ENCODE data around the gene USP40. TPM values are rescaled to one million over a fixed set of nuclear protein-coding genes. Genes with fewer than 3 reads are reported as not detected.

The USP40 gene
- polyA plus RNA-seq, 1 donor (not counting 4 experiments of a cell fraction or from before 2014, with no cell fraction given) = 37.3 TPM

DNA sequence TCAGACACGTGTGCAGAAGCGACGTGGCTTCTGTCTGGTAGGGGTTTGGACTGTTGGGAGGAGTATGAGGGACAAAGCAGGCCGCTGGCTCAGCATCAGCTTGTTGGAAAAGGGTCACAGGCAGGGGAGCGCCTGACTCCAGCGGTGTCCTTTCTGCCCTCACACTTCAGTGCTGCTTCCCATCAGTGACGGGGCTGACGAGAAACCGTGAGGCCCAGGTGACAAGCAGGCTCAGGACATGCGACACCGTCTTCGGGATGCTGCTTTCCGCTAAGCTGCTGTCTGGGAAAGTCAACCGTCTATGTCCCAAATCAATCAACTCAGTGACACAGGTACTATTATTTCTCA lies 90.5 kb downstream of the USP40 start:
- Histone ChIP-seq H2AFZ (ENCODE audit: control insufficient read depth, low read length) (no peak overlapping the region), H3K4me3 (ENCODE audit: control insufficient read depth in 2 of 3, extremely low read depth in 1 of 3, insufficient read depth in 2 of 3, low read depth in 1 of 3, low read length in 3 of 3) (no peak overlapping the region), H3K9me1 (ENCODE audit: control insufficient read depth, extremely low read depth, insufficient read depth, low read length) (no peaks in the 10 kb centered on the region), H3K79me2 (ENCODE audit: control insufficient read depth, insufficient read depth, low read length) (no peaks in the 10 kb centered on the region), H3K4me2 (ENCODE audit: control insufficient read depth, extremely low read depth, insufficient read depth, low read depth, low read length) (no peak overlapping the region), H3K27me3 (ENCODE audit: control insufficient read depth, extremely low read depth, insufficient read depth, low read length) (no peaks in the 10 kb centered on the region), H3K4me1 (ENCODE audit: control insufficient read depth, extremely low read depth, insufficient read depth, low read length) (peaks cover 11% of the 10 kb centered on the region), H3K9me3 (ENCODE audit: control insufficient read depth, low read depth, low read length) (no peaks in the 10 kb centered on the region), H3K9ac (ENCODE audit: control insufficient read depth, extremely low read depth, insufficient read depth, low read length) (no peak overlapping the region), H4K20me1 (ENCODE audit: control insufficient read depth, extremely low read depth, insufficient read depth, low read length) (no peaks in the 10 kb centered on the region), H3K36me3 (ENCODE audit: control insufficient read depth in 2 of 2, extremely low read depth in 1 of 2, insufficient read depth in 2 of 2, low read length in 2 of 2) (peaks cover 7 to 15% of the 10 kb centered on the region in 2 experiments), H3K27ac (ENCODE audit: control insufficient read depth, insufficient read depth, low read length) (no peak overlapping the region)
- no peak for DNase-seq (ENCODE audit: low read depth, low spot score)
- TF ChIP-seq EZH2 (IDR thresholded peaks at IDR 0.05; ENCODE audit: low read length) = no peak
- TF ChIP-seq, protein P1, sequence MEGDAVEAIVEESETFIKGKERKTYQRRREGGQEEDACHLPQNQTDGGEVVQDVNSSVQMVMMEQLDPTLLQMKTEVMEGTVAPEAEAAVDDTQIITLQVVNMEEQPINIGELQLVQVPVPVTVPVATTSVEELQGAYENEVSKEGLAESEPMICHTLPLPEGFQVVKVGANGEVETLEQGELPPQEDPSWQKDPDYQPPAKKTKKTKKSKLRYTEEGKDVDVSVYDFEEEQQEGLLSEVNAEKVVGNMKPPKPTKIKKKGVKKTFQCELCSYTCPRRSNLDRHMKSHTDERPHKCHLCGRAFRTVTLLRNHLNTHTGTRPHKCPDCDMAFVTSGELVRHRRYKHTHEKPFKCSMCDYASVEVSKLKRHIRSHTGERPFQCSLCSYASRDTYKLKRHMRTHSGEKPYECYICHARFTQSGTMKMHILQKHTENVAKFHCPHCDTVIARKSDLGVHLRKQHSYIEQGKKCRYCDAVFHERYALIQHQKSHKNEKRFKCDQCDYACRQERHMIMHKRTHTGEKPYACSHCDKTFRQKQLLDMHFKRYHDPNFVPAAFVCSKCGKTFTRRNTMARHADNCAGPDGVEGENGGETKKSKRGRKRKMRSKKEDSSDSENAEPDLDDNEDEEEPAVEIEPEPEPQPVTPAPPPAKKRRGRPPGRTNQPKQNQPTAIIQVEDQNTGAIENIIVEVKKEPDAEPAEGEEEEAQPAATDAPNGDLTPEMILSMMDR (optimal IDR thresholded peaks at IDR 0.05 in 1 of 3, IDR thresholded peaks at IDR 0.05 in 1 of 3, conservative IDR thresholded peaks at IDR 0.05 in 1 of 3; ENCODE audit: extremely low read depth in 1 of 3, insufficient read depth in 2 of 3, low read length in 3 of 3) = no peak
- no peak for FAIRE-seq
- dilution Hi-C loops (cut with MboI; ENCODE audit: extremely low pct_ligation_motif_present, low sequenced_read_pairs) = no loop called here

DNA sequence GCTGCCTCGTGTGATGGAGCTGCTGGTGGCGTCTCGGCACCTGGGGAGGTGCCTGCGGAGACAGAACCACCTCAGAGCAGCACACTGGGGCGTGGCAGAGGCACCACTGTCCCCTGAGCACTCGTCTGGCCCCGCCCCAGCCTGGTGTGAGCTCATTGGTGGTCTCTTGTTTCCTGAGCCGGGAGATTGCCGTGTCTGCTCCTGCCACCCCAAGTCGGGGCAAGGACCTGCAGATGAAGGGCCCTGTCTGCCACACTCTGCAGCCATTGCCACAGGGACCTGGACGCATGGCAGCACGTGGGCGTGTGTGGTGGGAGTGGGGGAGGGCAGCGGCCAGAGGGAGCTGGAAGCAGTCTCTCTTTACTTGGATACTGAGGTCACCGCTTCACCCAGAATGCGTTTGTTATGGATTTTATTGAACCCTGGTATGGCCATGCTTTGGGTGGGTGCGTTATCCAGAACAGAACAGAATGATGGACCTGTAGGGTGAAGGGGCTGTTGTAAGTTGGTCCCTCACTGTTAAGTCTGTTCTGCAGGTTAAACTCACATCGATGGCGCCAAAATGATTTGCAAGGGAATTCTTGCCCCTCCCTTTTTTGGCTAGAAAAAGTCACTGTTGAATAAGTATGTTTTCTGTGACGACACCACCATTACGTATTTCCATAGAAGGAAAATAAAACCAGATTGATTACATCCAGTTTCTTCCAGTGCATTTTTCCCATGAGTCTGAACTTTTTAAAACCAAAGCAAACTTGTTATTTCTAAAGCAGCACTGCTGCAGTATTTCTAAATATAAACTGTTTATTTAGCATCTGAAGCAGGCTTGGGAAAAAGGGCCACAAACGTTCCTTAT lies 92.0 kb downstream of the USP40 start:
- Histone ChIP-seq H3K9me3 (ENCODE audit: control insufficient read depth, low read depth, low read length) (no peaks in the 10 kb centered on the region), H3K27ac (ENCODE audit: control insufficient read depth, insufficient read depth, low read length) (no peak overlapping the region), H3K4me2 (ENCODE audit: control insufficient read depth, extremely low read depth, insufficient read depth, low read depth, low read length) (no peak overlapping the region), H4K20me1 (ENCODE audit: control insufficient read depth, extremely low read depth, insufficient read depth, low read length) (no peaks in the 10 kb centered on the region), H3K36me3 (ENCODE audit: control insufficient read depth in 2 of 2, extremely low read depth in 1 of 2, insufficient read depth in 2 of 2, low read length in 2 of 2) (peaks cover 8 to 15% of the 10 kb centered on the region in 2 experiments), H3K4me3 (ENCODE audit: control insufficient read depth in 2 of 3, extremely low read depth in 1 of 3, insufficient read depth in 2 of 3, low read depth in 1 of 3, low read length in 3 of 3) (no peak overlapping the region), H3K79me2 (ENCODE audit: control insufficient read depth, insufficient read depth, low read length) (no peaks in the 10 kb centered on the region), H3K4me1 (ENCODE audit: control insufficient read depth, extremely low read depth, insufficient read depth, low read length) (no peaks in the 10 kb centered on the region), H3K9ac (ENCODE audit: control insufficient read depth, extremely low read depth, insufficient read depth, low read length) (no peak overlapping the region), H3K27me3 (ENCODE audit: control insufficient read depth, extremely low read depth, insufficient read depth, low read length) (no peaks in the 10 kb centered on the region), H2AFZ (ENCODE audit: control insufficient read depth, low read length) (no peak overlapping the region), H3K9me1 (ENCODE audit: control insufficient read depth, extremely low read depth, insufficient read depth, low read length) (no peaks in the 10 kb centered on the region)
- no peak for FAIRE-seq
- no peak for DNase-seq (ENCODE audit: low read depth, low spot score)
- TF ChIP-seq EZH2 (IDR thresholded peaks at IDR 0.05; ENCODE audit: low read length) = no peak
- TF ChIP-seq, protein P1 (optimal IDR thresholded peaks at IDR 0.05 in 1 of 3, IDR thresholded peaks at IDR 0.05 in 1 of 3, conservative IDR thresholded peaks at IDR 0.05 in 1 of 3; ENCODE audit: extremely low read depth in 1 of 3, insufficient read depth in 2 of 3, low read length in 3 of 3) = no peak
- dilution Hi-C loops (cut with MboI; ENCODE audit: extremely low pct_ligation_motif_present, low sequenced_read_pairs) = no loop called here

Measured in keratinocyte (primary cell).